OCI-LY7 (cell line): ENCODE measurements around the gene H19.

ENCODE experiments used
- EZH2phosphoT487 ChIP-seq: fragments of 200-600 bp; sonication (generic); IDR thresholded peaks from 2 replicates; pipeline ENCODE4 v1.6.1; 2018; ENCODE audit warnings: low read depth, borderline replicate concordance, mild to moderate bottlenecking, mixed run types, antibody characterized with exemption, low read length, moderate library complexity, mixed read lengths
- TF ChIP-seq, protein P1 (sequence below): fragments of 200-600 bp; sonication (generic); conservative IDR thresholded peaks from 2 replicates; pipeline ENCODE4 v1.5.1; 2014; ENCODE audit warnings: mild to moderate bottlenecking, antibody characterized with exemption, low read length, moderate library complexity, mixed read lengths

DNA sequence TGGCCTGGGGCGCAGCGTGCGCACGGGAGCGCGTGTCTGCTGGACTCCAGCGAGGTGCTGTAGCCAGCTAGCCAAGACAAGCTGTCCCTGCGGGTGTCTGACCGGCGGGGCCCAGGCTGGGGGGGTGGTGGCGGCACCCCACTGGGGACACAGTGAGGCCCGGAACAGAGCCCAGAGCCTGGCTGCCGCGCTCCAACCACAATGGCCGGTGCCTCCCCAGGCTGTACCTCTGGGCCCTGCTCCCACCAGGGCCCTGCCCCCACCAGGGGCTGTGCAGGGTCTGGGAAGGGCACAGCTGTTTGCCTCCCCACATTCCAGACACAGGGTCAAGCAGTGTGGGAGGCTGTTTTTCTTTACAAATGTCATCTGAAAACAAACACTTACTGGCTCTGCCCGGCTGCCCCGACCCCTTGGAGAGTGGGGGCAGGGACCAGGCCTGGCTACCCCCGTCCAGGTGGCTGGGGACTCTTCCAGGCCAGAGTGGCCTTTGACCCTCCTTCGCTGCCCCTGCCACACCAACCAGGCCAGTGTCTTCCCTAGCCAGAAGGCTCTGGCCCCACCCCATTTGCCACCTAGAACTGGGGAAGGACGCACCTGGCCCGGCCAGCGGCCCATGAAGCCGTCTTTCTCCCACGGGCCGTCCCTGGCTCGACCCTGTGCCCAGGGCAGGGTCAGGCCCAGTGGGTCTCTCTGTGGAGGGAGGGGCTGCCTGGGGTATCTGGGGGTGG lies 14.6 kb downstream of the H19 start:
- TF ChIP-seq, protein P1, sequence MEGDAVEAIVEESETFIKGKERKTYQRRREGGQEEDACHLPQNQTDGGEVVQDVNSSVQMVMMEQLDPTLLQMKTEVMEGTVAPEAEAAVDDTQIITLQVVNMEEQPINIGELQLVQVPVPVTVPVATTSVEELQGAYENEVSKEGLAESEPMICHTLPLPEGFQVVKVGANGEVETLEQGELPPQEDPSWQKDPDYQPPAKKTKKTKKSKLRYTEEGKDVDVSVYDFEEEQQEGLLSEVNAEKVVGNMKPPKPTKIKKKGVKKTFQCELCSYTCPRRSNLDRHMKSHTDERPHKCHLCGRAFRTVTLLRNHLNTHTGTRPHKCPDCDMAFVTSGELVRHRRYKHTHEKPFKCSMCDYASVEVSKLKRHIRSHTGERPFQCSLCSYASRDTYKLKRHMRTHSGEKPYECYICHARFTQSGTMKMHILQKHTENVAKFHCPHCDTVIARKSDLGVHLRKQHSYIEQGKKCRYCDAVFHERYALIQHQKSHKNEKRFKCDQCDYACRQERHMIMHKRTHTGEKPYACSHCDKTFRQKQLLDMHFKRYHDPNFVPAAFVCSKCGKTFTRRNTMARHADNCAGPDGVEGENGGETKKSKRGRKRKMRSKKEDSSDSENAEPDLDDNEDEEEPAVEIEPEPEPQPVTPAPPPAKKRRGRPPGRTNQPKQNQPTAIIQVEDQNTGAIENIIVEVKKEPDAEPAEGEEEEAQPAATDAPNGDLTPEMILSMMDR, result no peak
- no peak for TF ChIP-seq EZH2phosphoT487
